ENCODE results near the gene TFF1. TPM values are rescaled to one million over a fixed set of nuclear protein-coding genes. Genes with fewer than 3 reads are reported as not detected.

TFF1 gene
- polyA plus RNA-seq, 1 donor from 2014 or later, result not detected

DNA sequence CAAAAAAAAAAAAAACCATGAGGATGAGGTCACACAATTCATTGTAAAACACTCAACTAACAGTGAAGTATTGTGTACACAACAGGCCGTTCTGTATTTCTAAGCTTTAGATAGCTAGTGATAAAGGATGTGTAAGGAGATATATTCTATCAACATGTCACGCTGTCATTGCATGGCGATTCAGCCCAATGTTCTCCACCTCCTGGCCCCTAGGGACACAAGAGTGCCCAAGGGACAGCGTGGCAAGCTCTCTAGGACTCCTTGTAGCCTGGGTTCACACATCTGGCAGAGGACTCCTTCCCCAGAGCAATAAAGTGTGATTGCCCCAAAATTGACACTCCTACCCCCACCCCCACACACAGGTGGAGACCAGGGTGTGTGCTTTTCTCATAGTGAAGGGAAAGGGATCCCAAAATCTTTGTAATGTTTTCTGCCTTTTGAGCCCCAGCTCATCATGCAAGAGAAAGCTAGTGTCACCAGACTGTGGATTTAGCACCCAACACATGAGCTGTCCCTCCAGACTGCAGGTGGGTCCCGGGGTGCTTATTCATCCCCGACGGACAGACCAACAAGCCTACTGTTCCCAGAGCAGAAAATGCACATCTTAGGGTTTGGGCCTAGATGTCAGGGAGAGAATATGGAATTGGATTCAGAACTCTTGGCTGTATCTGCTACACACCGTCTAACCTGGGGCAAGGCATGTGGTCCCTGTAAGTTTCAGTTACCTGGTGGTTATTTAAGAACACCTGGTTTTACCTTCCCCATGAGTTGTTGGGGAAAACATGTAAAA, 18.0 kb upstream of the TFF1 start:
- Histone ChIP-seq H3K9me3 (ENCODE audit: low read length) (no peaks in the 10 kb centered on the region), H3K4me2 (ENCODE audit: low read length) (no peak overlapping the region), H3K36me3 (ENCODE audit: insufficient read depth, low read length) (no peaks in the 10 kb centered on the region), H4K20me1 (ENCODE audit: insufficient read depth) (no peaks in the 10 kb centered on the region), H3K27ac (ENCODE audit: low read length) (no peak overlapping the region), H3K4me3 (ENCODE audit: low read length) (no peak overlapping the region), H3K27me3 (ENCODE audit: insufficient read depth, low read depth, low read length) (no peaks in the 10 kb centered on the region), H2AFZ (ENCODE audit: low read depth, low read length) (no peak overlapping the region), H3K79me2 (replicated peaks; ENCODE audit: insufficient read depth, low read length) (no peaks in the 10 kb centered on the region), H3K9me2 (ENCODE audit: insufficient read depth, low read length) (no peaks in the 10 kb centered on the region), H3K9ac (ENCODE audit: low read length) (no peak overlapping the region), H3F3A (ENCODE audit: insufficient read depth, low read length, poor library complexity, severe bottlenecking) (no peaks in the 10 kb centered on the region)
- TF ChIP-seq, protein P1, sequence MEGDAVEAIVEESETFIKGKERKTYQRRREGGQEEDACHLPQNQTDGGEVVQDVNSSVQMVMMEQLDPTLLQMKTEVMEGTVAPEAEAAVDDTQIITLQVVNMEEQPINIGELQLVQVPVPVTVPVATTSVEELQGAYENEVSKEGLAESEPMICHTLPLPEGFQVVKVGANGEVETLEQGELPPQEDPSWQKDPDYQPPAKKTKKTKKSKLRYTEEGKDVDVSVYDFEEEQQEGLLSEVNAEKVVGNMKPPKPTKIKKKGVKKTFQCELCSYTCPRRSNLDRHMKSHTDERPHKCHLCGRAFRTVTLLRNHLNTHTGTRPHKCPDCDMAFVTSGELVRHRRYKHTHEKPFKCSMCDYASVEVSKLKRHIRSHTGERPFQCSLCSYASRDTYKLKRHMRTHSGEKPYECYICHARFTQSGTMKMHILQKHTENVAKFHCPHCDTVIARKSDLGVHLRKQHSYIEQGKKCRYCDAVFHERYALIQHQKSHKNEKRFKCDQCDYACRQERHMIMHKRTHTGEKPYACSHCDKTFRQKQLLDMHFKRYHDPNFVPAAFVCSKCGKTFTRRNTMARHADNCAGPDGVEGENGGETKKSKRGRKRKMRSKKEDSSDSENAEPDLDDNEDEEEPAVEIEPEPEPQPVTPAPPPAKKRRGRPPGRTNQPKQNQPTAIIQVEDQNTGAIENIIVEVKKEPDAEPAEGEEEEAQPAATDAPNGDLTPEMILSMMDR (IDR thresholded peaks at IDR 0.05; ENCODE audit: poor library complexity, severe bottlenecking), result no peak
- no peak for TF ChIP-seq RAD21 (conservative IDR thresholded peaks at IDR 0.05)
- no peak for TF ChIP-seq POLR2AphosphoS5 (IDR thresholded peaks at IDR 0.05)

DNA sequence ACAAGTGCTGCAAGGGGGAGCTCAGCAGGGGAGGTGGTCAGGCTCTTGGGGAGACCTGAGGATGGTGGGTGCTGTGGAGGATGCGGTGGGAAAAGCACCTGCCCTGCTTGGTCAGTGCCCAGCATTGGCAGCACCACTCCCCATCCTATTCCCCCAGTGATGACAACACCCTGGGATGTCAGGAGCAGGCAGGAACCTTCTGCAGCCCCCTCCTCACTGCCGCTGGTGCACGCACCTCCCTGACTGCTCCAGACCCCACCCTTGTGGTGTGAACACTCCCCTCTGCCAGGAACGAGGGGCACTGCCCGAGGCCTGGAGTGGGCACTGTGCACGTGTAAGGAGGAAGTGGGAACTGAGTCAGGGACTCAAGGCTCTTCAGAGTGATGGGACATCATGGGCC, 17.0 kb upstream of the TFF1 start:
- TF ChIP-seq SMC3 (conservative IDR thresholded peaks at IDR 0.05; ENCODE audit: poor library complexity) (no peak), RAD21 (conservative IDR thresholded peaks at IDR 0.05) (no peak), EP300 (conservative IDR thresholded peaks at IDR 0.05; ENCODE audit: poor library complexity, severe bottlenecking) (no peak), POLR2AphosphoS5 (IDR thresholded peaks at IDR 0.05) (no peak), MXI1 (conservative IDR thresholded peaks at IDR 0.05; ENCODE audit: poor library complexity, severe bottlenecking) (no peak)
- Histone ChIP-seq H3K4me2 (ENCODE audit: low read length) (no peak overlapping the region), H3K79me2 (replicated peaks; ENCODE audit: insufficient read depth, low read length) (no peaks in the 10 kb centered on the region), H3K9me2 (ENCODE audit: insufficient read depth, low read length) (no peaks in the 10 kb centered on the region), H3K9me3 (ENCODE audit: low read length) (no peaks in the 10 kb centered on the region), H3K27ac (ENCODE audit: low read length) (no peak overlapping the region), H3K4me3 (ENCODE audit: low read length) (no peak overlapping the region), H4K20me1 (ENCODE audit: insufficient read depth) (no peaks in the 10 kb centered on the region), H3K9ac (ENCODE audit: low read length) (no peak overlapping the region), H3K27me3 (ENCODE audit: insufficient read depth, low read depth, low read length) (no peaks in the 10 kb centered on the region), H3K36me3 (ENCODE audit: insufficient read depth, low read length) (no peaks in the 10 kb centered on the region), H2AFZ (ENCODE audit: low read depth, low read length) (no peak overlapping the region), H3F3A (ENCODE audit: insufficient read depth, low read length, poor library complexity, severe bottlenecking) (no peaks in the 10 kb centered on the region)

DNA sequence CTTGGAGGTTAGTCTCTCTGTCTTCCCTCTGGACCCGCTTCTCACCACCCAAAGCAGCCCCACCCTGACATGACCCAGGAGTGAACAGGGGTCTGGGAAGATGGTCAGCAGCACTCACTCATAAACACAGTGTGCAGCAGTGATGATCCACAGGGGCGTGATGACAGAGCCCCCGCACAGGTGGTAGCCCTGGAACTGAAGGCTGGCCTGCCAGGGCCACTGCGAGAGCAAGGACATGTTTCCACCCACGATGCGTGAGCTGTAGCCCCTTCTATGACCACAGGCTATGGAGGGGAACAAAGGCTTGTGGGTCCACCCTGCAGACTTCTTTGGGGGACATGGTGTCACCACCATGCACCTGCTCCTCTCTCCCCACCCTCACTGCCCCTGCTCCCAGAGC, 16.6 kb upstream of the TFF1 start:
- Histone ChIP-seq H2AFZ (ENCODE audit: low read depth, low read length) (no peak overlapping the region), H3K4me2 (ENCODE audit: low read length) (no peak overlapping the region), H3K4me3 (ENCODE audit: low read length) (no peak overlapping the region), H3K79me2 (replicated peaks; ENCODE audit: insufficient read depth, low read length) (no peaks in the 10 kb centered on the region), H3K36me3 (ENCODE audit: insufficient read depth, low read length) (no peaks in the 10 kb centered on the region), H3K9ac (ENCODE audit: low read length) (no peak overlapping the region), H3K9me2 (ENCODE audit: insufficient read depth, low read length) (no peaks in the 10 kb centered on the region), H3K27me3 (ENCODE audit: insufficient read depth, low read depth, low read length) (no peaks in the 10 kb centered on the region), H4K20me1 (ENCODE audit: insufficient read depth) (no peaks in the 10 kb centered on the region), H3K27ac (ENCODE audit: low read length) (no peak overlapping the region), H3F3A (ENCODE audit: insufficient read depth, low read length, poor library complexity, severe bottlenecking) (no peaks in the 10 kb centered on the region), H3K9me3 (ENCODE audit: low read length) (no peaks in the 10 kb centered on the region)
- TF ChIP-seq EP300 (conservative IDR thresholded peaks at IDR 0.05; ENCODE audit: poor library complexity, severe bottlenecking), result no peak
- TF ChIP-seq REST (IDR thresholded peaks at IDR 0.05; ENCODE audit: borderline replicate concordance), result no peak
- TF ChIP-seq EZH2 (IDR thresholded peaks at IDR 0.05; ENCODE audit: borderline replicate concordance, insufficient read depth, low read length, poor library complexity, severe bottlenecking), result no peak
- TF ChIP-seq MXI1 (conservative IDR thresholded peaks at IDR 0.05; ENCODE audit: poor library complexity, severe bottlenecking), result no peak
- TF ChIP-seq, protein P1 (IDR thresholded peaks at IDR 0.05; ENCODE audit: poor library complexity, severe bottlenecking), result no peak
- TF ChIP-seq TAF1 (IDR thresholded peaks at IDR 0.05; ENCODE audit: low read depth), result no peak
- no peak for TF ChIP-seq POLR2AphosphoS5 (IDR thresholded peaks at IDR 0.05)
- TF ChIP-seq SMC3 (conservative IDR thresholded peaks at IDR 0.05; ENCODE audit: poor library complexity), result no peak
- TF ChIP-seq RAD21 (conservative IDR thresholded peaks at IDR 0.05), result no peak

All from neural cell (in vitro differentiated cells).